Activated naive CD4-positive, alpha-beta T cell (primary cell): ENCODE results near the gene MSI2.

Source experiments
- DNase-seq, 4 experiments: peaks; one replicate each; lab custom pipeline; 2025; lab: John Stamatoyannopoulos, UW

MSI2 gene

DNA sequence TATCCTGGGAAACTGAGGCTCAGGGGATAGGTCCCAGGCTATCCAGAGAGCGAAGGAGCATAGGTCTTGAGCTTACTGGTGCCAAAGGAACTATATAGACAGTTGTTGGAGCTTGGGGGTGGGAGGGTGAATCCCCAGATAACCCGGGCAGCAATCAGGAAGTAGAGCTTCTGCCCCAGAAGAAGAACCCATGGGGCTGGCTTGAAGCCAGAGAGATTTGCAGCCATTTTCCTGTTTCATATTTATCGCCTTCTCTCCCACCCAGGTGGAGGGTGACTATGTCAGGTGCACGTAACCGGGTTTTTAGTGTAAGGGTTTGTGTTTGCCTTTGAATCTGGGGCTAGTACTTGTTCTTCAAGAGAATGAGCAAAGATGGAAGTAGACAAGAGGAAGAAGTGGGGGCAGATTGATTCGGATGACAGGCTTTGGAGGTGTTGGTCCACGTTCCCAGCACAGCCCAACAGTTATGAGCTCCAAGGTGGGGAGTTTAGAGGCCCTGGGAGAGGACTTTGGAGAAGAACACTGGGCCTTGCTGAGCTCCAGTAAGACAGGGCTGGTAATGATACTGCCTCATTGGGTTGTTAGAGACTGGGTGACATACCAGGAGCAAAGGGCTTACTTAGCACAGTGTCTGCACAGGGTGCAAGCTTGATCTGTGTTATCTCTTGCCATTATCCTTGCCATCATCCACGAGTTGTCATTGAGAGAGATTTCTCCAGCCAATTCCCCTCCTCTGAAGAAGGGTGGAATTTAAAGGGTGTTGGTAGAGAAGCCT is 343.1 kb downstream of the MSI2 start:
- DNase-seq = no peak

DNA sequence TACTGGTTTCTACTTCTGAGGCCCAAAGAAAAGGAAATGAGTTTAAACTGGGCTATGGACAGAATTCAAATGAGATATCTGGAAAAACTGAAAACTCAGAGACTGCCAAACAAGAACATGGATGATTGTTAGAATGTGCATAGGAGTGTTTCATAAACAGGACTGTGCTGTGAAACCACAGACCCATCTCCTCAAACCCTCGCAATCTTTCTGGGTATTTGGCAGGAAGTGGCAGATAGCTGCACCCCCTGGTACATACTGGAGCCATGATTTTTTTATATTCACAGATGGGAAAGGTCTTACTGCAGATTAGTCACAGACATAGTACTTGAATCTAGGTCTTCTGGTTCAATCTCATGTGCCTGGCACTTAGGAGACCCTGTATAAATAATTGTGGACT is 343.8 kb downstream of the MSI2 start:
- no peak for DNase-seq

DNA sequence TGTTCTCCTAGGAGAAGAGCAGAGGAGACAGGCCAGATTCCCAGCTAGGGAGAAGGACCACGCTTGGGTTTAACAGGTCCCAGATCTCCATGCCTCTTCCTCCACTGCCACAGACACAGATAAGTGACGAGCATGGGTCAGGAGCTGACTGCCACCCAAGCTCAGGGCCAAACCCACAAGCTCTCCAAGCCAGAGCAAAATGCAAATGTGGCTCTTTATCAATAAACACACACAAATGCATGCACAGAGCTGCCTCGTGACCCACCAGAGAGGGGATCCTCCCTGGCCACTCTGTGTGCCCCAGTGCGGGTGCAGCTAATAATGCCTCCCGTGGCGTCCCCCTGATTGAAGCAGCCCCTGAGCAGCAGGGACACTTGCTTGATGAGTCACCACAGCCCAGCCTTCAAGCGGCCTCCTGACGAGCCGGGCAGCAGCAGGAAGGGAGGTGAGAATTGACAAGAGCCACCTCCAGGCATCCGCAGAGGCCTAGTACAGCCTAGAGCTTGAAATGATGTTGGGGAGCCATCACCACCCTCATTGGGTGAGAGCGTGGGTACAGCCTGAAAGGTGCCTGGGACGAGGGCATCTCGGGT is 344.9 kb downstream of the MSI2 start:
- no peak for DNase-seq

DNA sequence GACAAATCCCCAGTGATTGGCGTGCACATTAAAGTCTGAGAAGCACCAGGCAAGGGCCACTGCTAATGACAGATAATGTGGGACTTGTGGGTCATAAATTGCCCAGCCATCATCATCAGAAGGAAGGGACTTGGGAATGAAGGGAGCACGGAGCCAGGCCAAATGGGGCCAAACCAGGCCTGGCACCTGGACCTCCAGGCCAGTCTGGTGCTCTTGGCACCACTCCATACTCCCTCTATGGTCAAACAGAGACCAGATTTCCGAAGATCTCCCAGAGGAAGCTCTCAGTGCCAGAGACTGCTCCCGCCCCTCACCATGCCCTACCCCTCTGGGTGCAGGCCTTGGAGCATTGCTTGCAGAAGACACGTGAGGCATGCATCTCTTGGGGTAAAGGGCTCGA is 346.6 kb downstream of the MSI2 start:
- DNase-seq = no peak

DNA sequence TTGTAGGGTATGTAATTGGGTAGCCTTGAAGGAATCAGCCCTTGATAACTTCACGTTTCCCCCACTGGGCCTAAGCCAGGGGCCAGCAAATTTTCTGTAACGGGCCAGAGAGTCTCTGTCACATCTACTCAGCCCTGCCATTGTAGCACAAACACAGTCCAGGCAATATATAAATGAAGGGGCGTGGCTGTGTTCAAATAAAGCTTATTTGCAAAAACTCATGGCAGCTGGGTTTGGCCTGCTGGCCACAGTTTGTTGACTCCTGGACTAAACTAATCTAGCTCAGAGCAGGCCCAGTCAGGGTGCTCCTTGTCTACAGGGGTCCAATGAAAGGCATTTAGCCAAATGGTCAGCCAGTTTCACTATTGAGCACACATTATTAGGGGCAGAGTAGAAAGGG is 347.2 kb downstream of the MSI2 start:
- DNase-seq = no peak

DNA sequence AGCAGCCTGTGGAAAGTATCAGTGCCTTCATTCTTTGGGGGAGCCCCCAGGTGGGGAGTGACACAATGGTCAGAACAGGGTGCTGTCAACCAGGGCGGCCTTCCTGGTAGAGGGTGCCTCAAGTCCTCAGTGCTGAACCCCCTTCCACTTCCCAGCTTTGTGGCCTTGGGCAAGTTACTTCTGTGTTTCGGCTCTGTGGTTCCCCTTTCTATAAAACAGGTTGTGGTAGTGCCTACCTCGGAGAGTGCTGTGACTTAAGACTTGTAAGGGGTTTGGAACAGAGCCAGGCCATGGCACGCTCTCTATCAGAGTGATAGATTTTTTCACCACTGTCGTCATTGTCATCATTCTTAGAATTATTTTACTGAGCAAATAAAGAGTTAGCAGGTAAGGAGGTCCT is 347.7 kb downstream of the MSI2 start:
- DNase-seq = peak in 2 of 4 experiments; percentile 37 to 52

DNA sequence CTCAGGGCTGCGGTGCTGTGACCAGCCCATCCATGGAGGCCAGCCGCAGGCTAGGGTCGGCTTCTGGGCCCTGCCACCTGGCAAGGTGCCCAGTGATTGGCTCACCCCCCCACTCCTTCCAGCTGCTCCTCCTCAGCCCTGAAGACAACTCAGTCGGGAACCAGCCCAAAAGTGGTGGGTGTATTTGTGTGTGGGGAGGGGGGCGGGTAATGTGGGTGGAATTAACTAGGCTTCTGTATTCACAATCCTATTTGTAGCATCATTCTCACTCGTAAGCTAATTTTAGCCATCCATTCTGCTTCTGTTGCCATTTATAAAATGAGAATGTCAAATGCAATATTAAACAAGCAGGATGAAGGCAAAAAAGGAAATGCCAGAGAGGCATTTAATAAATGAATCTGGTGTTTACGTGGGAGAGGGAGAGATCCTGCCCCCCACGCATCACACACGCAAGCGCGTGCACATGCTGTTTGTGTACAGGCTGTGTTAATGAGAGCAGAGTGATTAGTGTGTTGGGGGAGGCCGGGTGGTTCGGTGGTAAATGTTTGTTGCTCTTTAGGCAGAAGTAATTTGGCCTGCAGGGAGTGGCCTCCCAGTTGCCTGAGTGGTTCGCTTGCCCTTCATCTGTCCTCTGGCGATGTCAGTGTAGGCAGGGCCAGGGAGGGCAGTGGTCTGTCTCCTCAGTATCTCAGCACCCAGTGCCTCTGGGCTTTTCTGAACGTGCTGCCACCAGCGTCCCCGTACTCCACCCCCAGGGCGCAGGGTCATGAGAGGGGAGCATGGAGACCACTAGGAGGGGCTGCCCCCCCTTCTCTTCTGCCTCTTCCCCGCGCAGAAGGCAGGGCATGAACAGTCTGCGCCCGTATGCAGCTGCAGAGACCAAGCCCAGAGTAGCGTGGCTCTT is 348.7 kb downstream of the MSI2 start:
- DNase-seq = no peak

DNA sequence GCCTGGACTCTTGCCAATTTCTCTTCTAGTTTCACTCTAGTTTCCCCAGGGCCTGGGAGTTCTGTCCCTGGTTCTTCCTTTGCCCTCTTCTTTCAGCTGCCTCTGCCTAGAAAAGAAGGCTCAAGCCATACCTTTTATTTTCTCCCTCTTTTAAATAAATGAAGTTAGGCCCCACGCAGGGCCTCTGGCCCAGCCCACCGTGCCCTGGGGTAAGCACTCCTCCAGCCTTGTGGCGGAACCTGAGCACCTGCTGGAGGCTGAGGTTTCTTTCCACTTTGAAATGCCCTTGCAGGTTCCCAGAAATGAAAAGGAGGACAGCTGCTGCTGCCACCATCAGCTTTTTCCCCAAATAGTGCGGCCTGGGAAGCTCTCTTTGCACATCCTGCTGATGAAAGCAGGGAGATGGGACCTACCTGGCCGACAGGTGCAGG is 349.4 kb downstream of the MSI2 start:
- DNase-seq = no peak

DNA sequence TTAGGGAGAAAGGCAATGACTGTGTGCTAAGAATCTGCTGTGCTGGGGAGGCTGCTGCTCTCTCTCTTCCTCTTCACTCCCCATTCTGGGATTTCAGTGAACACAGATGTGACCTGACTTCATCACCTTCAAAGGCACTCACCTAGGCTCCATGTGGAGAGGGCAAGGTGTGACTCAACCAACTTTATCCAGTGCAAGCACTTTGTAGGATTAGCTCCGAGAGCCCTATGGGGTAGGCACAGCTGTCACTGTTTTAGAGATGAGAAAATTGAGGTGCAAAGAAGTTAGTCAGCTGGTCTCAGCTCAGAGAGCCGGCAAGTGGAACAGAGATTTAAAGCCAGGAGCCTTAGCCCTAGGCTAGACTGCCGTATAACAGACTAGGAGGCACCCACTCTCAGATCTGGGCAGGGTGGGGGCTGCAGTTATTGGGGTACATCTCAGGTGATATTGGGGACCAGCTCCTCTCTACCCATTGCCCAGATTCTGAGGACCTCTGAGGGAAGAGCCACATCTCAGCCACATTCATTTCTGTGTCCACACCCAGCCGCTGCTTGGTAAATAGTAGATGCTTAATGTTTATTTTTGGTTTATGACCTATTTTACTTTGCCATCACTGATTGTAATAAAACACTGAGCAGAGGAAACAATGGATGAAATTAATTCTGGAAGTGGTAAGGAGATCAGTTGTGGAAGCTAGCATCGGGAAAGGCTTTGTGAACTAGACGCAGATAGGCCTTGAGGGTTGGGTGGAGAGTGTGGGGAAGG is 350.0 kb downstream of the MSI2 start:
- no peak for DNase-seq

DNA sequence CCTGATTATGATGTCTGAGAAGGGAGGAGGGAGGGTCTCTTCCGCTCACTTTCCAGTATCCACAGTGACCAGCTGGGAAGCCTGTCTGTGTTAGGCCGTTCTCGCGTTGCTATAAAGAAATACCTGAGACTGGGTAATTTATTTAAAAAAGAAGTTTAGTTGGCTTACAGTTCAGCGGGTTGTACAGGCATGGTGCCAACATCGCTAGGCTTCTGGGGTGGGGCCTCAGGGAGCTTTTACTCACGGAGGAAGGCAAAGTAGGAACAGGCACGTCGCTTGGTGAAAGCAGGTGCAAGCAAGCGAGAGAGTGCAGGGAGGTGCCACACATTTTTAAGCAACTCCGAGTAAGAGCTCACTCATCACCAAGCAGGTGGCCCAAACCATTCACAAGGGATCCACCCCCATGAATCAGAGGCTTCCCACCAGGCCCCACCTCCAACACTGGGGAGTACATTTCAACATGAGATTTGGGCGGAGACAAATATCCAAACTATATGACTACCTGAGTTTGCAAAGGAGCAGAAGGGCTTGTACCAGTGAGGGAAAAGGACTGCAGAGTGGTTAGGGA is 351.3 kb downstream of the MSI2 start:
- no peak for DNase-seq

DNA sequence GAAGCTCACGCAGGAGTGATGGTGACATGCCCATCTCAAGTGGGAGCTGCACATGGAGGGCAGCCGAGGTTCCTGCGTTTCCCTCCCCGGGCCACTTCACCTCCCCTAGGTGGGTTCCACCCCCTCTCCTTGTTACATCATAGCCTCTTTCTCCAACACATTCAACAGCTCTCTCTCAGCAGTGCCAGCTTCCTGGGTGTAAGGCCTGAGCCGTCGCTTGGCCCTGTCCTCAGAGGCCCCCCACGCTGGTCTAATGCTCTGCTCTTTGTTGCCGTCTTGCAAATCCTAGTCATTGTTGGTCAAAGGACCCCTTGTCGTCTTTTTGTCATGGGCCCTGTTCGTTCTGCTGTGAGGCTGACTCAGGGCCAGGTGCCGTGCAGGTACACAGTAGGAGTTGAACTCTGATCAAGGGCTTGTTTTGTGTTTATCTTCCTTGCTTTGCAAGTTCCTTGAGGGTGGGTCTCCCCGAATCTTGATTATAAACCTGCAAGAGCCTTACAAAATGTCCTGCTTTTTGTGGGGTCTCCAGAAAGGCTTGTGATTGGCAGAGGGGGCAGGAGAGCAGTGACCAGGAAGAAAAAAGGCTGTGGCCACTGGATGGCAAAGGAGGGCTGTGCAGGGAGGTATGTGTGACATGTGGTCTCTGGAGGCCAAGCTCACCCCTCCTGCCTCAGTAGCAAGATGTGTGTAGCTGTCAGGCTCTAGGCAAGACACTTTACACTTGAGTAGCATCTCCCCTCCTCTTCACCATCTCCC is 352.2 kb downstream of the MSI2 start:
- DNase-seq = no peak

DNA sequence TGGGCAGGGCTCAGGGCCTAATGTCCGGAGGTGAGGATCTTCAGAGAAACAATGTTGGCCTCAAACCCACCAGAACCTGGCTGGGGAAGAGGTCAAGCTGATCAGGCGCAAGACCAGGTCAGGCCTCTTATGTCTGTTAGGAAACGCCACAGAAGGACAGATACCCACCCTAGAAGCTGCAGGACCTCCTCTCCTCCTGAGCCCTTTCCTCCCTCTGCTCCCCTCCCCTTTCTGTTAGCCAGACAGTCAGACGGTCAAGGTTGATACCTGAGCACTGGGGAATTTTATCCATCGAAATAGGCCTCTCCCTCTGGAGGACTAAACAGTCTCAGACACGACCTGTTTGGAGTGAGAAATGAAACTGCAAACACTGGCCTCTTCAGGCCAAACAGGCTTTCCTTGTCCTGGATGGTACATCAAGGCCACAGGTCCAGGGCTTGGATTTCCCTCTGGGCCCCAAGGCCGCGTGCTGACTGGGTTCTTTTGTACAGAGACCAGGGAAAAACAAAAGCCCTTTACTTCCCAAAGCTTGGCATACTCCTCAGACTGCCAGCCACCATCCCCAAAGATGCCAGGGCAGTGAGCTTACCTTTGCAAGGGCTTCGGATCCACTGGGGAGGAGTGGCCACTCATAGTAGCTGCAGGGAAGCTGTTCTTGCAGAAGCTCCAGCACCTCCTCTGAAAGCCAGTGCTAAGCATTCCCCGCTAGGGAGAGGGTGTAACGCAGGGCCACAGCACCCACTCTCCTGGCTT is 353.0 kb downstream of the MSI2 start:
- no peak for DNase-seq

DNA sequence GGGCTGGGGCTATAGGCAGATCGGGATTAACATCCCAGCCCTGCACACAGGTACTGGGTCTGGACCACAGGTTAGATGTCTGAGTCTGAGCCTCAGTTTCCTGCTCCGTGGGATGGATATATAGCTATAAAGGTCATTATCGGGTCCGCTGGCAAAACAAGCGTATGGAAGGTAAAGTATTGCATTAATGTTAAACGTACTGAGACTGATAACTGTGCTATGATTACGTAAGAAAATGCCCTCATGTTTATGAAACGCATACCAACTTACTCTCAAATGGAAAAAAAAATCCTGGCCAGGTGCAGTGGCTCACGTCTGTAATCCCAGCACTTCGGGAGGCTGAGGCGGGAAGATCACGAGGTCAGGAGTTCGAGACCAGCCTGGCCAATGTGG is 353.6 kb downstream of the MSI2 start:
- no peak for DNase-seq

DNA sequence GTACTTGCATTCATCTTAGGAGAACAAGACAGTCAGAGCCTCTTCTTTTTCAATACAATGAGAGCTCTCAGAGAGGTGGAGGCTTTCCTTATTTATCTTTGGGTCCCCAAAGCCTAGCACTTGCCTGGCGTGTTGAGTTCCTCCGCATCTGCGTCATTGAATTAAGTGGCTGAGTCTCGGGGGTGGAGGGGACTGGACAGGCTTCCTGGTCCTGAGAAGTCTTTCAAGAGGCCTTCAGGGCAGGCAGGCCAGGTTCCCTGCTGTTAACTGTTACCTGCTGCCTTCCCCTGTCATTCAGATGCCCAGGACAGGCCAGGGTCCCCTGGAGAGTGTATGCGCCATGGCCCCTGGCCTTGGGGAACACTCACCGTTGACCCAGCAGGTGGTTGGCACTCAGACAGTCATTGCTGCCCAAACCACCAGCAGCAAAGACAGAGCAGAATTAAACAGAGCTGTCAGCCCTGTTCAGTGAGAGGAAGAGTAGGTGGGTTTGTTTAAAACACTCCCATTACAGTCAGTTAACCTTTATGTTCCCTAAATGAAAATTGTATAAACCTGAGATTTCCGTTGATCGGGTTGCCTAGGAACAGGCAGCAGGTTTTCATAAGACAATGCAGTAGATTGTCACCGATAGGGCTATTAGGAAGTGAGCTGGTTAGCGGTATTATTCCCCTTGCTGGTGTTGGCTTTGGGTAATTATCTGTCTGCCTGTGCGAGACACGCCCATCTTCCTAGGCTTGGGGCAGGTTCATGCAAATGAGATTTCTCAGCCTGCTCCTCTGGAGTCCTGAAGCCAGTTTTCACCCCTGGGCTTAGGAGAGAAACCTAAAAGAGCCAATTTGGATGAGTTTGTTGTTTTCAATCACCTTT is 356.1 kb downstream of the MSI2 start:
- DNase-seq = no peak

DNA sequence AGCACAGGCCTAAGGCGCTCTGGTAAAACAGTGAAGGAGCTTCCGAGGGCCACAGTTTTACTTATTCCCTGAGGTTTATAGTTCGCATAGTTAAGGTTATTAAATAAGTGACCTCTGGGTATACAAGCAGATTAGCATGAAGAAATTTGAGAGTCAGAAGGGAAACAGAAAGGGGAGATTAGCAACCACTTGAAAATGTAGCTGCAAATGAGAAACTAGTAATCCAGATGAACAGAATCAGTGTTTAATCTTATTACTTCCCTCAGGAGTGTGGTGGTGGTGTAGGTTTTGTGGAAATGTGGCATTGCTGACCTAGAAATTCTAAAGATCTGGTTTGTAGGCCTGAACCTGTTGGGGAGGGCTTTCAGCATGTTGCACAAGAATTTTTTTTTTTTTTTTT is 358.4 kb downstream of the MSI2 start:
- DNase-seq = no peak

DNA sequence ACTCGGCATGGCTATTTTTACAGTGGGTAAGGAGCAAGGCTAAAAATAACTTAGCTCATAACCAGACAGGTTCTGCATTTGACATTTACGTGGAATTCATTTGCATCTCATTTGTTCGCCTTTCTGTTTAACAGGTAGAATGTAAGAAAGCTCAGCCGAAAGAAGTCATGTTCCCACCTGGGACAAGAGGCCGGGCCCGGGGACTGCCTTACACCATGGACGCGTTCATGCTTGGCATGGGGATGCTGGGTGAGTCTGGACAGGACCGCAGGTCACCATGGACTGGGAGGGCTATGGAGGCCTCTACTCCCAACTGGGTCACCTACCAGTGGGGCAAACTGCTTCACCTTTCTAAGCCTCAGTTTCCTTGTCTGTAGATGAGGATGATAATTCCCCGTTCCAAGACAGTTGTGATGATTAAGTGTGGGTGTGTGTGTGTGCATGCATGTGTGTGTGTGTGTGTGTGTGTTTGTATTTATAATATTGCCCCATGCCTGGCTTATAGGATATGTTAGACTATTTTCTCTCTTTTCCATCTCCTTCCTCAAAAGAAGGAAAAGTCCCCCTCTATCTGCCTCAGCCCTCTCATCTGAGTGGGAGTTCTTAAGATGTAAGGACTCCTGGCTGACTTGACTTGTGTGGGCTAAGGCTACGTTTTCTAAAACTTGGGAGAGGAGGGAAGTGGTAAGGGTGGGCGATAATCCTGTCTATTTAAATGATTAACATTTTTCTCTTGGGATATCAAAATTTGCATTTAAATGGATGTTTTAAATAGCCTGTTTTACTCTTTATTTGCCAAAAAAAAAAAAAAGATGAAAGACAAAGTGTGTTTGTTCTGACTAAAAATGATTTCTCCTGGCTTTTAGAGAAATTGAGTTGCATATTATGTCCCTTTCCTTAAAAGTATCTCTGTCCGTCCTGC is 359.8 kb downstream of the MSI2 start:
- no peak for DNase-seq

DNA sequence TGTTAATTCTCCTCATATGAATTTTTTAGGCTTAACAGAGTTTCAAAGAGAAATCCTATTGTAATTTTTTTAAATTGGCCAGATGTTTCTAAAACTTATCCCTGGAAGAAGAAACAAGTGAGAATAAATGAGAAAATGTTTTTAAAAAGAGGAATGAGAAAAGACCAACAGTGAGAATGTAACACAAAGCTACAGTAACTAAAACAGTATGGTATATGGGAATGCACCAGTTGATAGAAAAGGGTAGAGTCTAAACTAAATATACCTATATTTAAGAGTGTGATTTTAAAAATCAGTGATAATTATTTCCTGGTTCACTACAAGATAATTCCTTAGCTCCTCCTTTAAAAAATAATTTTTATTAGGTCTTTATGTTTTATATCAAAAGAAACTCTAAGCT is 360.9 kb downstream of the MSI2 start:
- no peak for DNase-seq
